ENCODE measurements around the gene MUC6. TPM values are rescaled to one million over a fixed set of nuclear protein-coding genes. Genes with fewer than 3 reads are reported as not detected.

Gene MUC6
- total RNA-seq, 1 donor from 2014 or later: not detected

DNA sequence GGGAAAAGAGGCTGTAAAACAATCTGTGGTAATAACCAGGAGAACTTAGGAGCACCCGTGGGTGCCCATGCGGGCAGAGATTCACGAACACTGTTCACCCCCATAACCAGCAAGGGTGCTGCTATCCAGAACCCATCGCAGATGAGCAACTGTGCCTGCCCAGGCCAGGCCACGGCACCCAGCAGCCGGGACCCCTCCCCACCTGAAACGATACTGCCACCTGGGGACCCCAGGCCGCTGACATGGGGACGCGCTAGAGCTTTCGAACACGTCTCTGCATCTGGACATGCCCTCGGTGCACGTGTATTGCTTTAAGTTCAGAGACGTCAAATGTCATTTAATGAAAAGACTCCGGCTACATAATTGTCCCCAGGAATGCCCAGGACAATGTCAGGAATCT is 23.9 kb upstream of the MUC6 start:
- TF ChIP-seq, protein P1, sequence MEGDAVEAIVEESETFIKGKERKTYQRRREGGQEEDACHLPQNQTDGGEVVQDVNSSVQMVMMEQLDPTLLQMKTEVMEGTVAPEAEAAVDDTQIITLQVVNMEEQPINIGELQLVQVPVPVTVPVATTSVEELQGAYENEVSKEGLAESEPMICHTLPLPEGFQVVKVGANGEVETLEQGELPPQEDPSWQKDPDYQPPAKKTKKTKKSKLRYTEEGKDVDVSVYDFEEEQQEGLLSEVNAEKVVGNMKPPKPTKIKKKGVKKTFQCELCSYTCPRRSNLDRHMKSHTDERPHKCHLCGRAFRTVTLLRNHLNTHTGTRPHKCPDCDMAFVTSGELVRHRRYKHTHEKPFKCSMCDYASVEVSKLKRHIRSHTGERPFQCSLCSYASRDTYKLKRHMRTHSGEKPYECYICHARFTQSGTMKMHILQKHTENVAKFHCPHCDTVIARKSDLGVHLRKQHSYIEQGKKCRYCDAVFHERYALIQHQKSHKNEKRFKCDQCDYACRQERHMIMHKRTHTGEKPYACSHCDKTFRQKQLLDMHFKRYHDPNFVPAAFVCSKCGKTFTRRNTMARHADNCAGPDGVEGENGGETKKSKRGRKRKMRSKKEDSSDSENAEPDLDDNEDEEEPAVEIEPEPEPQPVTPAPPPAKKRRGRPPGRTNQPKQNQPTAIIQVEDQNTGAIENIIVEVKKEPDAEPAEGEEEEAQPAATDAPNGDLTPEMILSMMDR (IDR thresholded peaks at IDR 0.05): no peak
- DNase-seq (peak; percentile 45), ATAC-seq (no peak)
- no peak overlapping the region for H3K4me3 ChIP-seq
- no peaks in the 10 kb centered on the region for H3K36me3 ChIP-seq
- intact Hi-C loops (cut with DNase I): no loop called here
- no peak overlapping the region for H3K27ac ChIP-seq
- H3K9me3 ChIP-seq: no peaks in the 10 kb centered on the region
- H3K4me1 ChIP-seq: no peaks in the 10 kb centered on the region
- H3K27me3 ChIP-seq: no peaks in the 10 kb centered on the region

- peaks cover 4% of the 10 kb centered on the region for H3K27me3 ChIP-seq
- intact Hi-C loops (cut with DNase I): no loop called here
- TF ChIP-seq, protein P1 (IDR thresholded peaks at IDR 0.05): no peak
- H3K4me3 ChIP-seq: no peak overlapping the region
- H3K36me3 ChIP-seq: no peaks in the 10 kb centered on the region
- peak; percentile 50 for DNase-seq
- H3K9me3 ChIP-seq: no peaks in the 10 kb centered on the region
- peaks cover 2% of the 10 kb centered on the region for H3K4me1 ChIP-seq
- H3K27ac ChIP-seq: no peak overlapping the region
- no peak for ATAC-seq
These were observed 23.2 kb upstream of the MUC6 start for GRCh38 chr11:1059759-1060158.

DNA sequence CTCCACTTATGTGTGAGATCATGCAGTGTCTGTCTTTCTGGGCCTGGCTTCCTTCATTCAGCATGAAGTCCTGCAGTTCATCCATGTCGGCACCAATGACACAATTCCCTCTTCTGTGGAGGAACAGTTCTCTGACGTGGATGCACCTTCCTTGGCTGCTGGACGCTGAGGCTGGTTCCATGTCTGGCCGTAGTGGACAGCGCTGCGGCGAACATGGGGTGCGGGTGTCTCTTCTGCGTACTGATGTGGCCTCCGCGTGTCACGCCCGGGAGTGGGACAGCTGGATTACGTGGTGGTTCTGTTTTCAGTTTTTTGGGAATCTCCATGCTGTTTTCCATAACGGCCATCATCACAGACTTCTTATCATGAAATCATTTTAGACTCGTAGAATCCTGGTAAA is 21.3 kb upstream of the MUC6 start:
- Histone ChIP-seq H3K27ac (no peak overlapping the region), H3K36me3 (no peaks in the 10 kb centered on the region), H3K4me3 (no peak overlapping the region), H3K4me1 (peaks cover 7% of the 10 kb centered on the region), H3K9me3 (no peaks in the 10 kb centered on the region), H3K27me3 (peaks cover 9% of the 10 kb centered on the region)
- intact Hi-C loops (cut with DNase I): no loop called here
- ATAC-seq (no peak), DNase-seq (peak; percentile 47)
- TF ChIP-seq, protein P1 (IDR thresholded peaks at IDR 0.05): no peak

DNA sequence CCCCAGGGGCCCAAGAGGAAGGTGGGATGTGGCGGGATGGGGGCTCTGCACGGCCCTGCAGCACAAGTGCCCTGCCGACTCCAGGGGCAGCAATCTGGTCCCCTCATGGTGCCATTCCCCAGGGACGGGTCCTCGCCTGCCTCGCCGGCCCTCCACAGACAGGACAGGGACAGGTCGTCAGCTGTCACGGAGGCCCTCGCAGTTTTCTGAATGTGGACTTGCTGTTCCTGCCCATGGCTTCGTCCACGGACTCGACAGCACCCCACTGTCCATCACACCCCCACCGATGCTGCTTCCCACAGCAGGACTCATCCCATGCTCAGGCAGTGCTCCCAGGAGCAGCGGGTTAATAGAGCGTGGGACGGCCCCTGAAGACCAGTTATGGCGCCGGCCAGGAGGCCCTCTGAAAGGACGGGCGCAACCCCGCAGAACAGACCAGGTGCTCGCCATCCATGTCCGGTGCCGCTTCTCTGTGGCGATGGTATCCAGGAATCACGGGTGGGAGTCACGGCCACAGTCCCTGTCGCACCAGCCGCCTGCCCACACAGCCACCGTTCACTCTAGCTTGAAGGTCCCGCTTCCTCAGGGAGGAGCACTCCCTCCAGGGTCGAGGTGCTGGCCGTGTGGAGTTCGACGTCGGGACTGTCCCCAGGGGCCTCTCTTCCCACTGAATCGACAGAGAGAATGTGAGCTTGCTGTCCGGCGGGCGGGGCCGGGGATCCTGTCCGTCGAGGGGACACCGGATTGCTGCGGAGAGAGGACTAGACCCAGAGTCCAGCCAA is 19.7 kb upstream of the MUC6 start:
- Histone ChIP-seq H3K27ac (no peak overlapping the region), H3K4me3 (no peak overlapping the region), H3K4me1 (peaks cover 7% of the 10 kb centered on the region), H3K27me3 (peaks cover 9% of the 10 kb centered on the region), H3K36me3 (no peaks in the 10 kb centered on the region), H3K9me3 (no peaks in the 10 kb centered on the region)
- peak; percentile 62 for DNase-seq
- intact Hi-C loops (cut with DNase I): no loop called here
- no peak for ATAC-seq
- TF ChIP-seq, protein P1 (IDR thresholded peaks at IDR 0.05): no peak

GRCh38 chr11:1055109-1055703 is 18.7 kb upstream of the MUC6 start:
- H3K27me3 ChIP-seq: peaks cover 9% of the 10 kb centered on the region
- ATAC-seq (no peak), DNase-seq (peak; percentile 46)

More at GRCh38 chr11:1055109-1055703, 18.7 kb upstream of the MUC6 start:
- Histone ChIP-seq H3K4me3 (no peak overlapping the region), H3K27ac (no peak overlapping the region), H3K4me1 (peaks cover 7% of the 10 kb centered on the region), H3K9me3 (no peaks in the 10 kb centered on the region), H3K36me3 (no peaks in the 10 kb centered on the region)
- TF ChIP-seq, protein P1 (IDR thresholded peaks at IDR 0.05): no peak
- intact Hi-C loops (cut with DNase I): no loop called here
